ENCODE data around the gene VAT1L.

DNA sequence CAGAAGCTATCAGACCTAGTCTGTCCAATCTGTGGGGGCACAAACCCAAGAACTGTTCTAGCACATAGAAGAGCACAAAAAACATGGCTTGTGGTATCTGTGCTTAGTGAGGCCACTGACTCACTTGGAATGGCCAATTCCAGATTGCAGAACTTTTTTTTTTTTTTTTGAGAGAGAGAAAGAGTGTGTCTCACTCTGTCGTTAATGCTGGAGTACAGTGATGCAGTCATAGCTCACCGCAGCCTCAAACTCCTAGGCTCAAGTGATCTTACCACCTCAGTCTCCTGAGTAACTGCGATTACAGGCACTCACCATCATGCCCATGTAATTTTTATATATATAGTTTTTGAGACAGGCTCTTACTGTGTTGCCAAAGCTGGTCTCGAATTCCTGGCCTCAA lies 156.8 kb downstream of the VAT1L start:
- TF ChIP-seq YY1 (IDR thresholded peaks at IDR 0.05; ENCODE audit: insufficient read depth, insufficient read length) (no peak), SUZ12 (IDR thresholded peaks at IDR 0.05; ENCODE audit: extremely low read depth, insufficient read depth, insufficient read length) (no peak), ZNF274 (IDR thresholded peaks at IDR 0.05; ENCODE audit: low read depth, low read length) (no peak)

Measured in NT2/D1 (cell line).